Neural crest cell (in vitro differentiated cells): ENCODE results near the gene FAP. TPM values are rescaled to one million over a fixed set of nuclear protein-coding genes. Genes with fewer than 3 reads are reported as not detected.

Source experiments
- DNase-seq: peaks from one replicate; pipeline ENCODE4 v3.0.0; 2021; ENCODE audit warnings: low read depth, mixed read lengths, low spot score
- H3K27ac Mint-ChIP-seq: one replicate; pipeline ENCODE4 v1.8.0; 2021; ENCODE audit warnings: mild to moderate bottlenecking, mixed read lengths; ENCODE audit not compliant: unreplicated experiment
- H3K27me3 Mint-ChIP-seq: 2 replicates; pipeline ENCODE4 v1.8.0; 2021; ENCODE audit warnings: low read depth, mild to moderate bottlenecking, mixed read lengths
- H3K36me3 Mint-ChIP-seq: 2 replicates; pipeline ENCODE4 v1.8.0; 2021; ENCODE audit warnings: low read depth, mild to moderate bottlenecking, mixed read lengths
- H3K4me1 Mint-ChIP-seq: 2 replicates; pipeline ENCODE4 v1.8.0; 2021; ENCODE audit warnings: mixed read lengths
- H3K4me3 Mint-ChIP-seq: one replicate; pipeline ENCODE4 v1.8.0; 2021; ENCODE audit warnings: mild to moderate bottlenecking, mixed read lengths
- H3K9me3 Mint-ChIP-seq: 2 replicates; pipeline ENCODE4 v1.8.0; 2021; ENCODE audit warnings: mixed read lengths
- CTCF ChIP-seq: fragments of 200-600 bp; sonication (generic); conservative IDR thresholded peaks from 2 replicates; pipeline ENCODE4 v1.5.0; 2021; ENCODE audit warnings: antibody characterized with exemption, mild to moderate bottlenecking
- total RNA-seq: library from RNA; stranded (reverse); gene quantifications from 2 replicates; pipeline ENCODE4 v1.2.1, GENCODE V29; 2021

The FAP gene
- total RNA-seq, 1 donor from 2014 or later, result not detected

GRCh38 chr2:162217598-162217997 lies 25.6 kb downstream of the FAP start:
- peaks cover 3% of the 10 kb centered on the region for H3K27me3 Mint-ChIP-seq
- TF ChIP-seq CTCF, result no peak
- no peak overlapping the region for H3K27ac Mint-ChIP-seq
- no peaks in the 10 kb centered on the region for H3K4me1 Mint-ChIP-seq
- H3K4me3 Mint-ChIP-seq, result no peak overlapping the region
- DNase-seq, result no peak
- no peaks in the 10 kb centered on the region for H3K9me3 Mint-ChIP-seq
- no peaks in the 10 kb centered on the region for H3K36me3 Mint-ChIP-seq

- Mint-ChIP-seq H3K9me3 (no peaks in the 10 kb centered on the region), H3K4me3 (no peak overlapping the region), H3K27ac (no peak overlapping the region), H3K27me3 (peaks cover 3% of the 10 kb centered on the region), H3K4me1 (no peaks in the 10 kb centered on the region), H3K36me3 (no peaks in the 10 kb centered on the region)
- no peak for DNase-seq
- no peak for TF ChIP-seq CTCF
Observed at GRCh38 chr2:162215162-162215561, 28.1 kb downstream of the FAP start.

GRCh38 chr2:162212366-162212765 lies 30.9 kb downstream of the FAP start:
- Mint-ChIP-seq H3K27ac (no peak overlapping the region), H3K9me3 (no peaks in the 10 kb centered on the region), H3K27me3 (no peaks in the 10 kb centered on the region), H3K36me3 (no peaks in the 10 kb centered on the region), H3K4me3 (no peak overlapping the region), H3K4me1 (no peaks in the 10 kb centered on the region)
- DNase-seq, result no peak
- TF ChIP-seq CTCF, result no peak

GRCh38 chr2:162211732-162212131 lies 31.5 kb downstream of the FAP start:
- Mint-ChIP-seq H3K27me3 (no peaks in the 10 kb centered on the region), H3K9me3 (no peaks in the 10 kb centered on the region), H3K27ac (no peak overlapping the region), H3K4me3 (no peak overlapping the region), H3K36me3 (no peaks in the 10 kb centered on the region), H3K4me1 (no peaks in the 10 kb centered on the region)
- TF ChIP-seq CTCF, result no peak
- DNase-seq, result no peak

- Mint-ChIP-seq H3K36me3 (no peaks in the 10 kb centered on the region), H3K9me3 (no peaks in the 10 kb centered on the region), H3K4me3 (no peak overlapping the region)
Observed at GRCh38 chr2:162210385-162210784, 32.9 kb downstream of the FAP start.

More at GRCh38 chr2:162210385-162210784, 32.9 kb downstream of the FAP start:
- no peak for DNase-seq
- no peak overlapping the region for H3K27ac Mint-ChIP-seq
- H3K27me3 Mint-ChIP-seq, result no peaks in the 10 kb centered on the region
- TF ChIP-seq CTCF, result no peak
- no peaks in the 10 kb centered on the region for H3K4me1 Mint-ChIP-seq
